Fibroblast of skin of left quadriceps (primary cell): ENCODE data around the gene MRPL28.
"Not testable (repeated sequence)": the region's sequence is repeated elsewhere in the genome, so short reads cannot be mapped to it uniquely, and the experiment has no call there.

ENCODE experiments used
- DNase-seq, 2 experiments: peaks; one replicate each; pipeline ENCODE4 v3.0.0-alpha.2; 2013; ENCODE audit warnings: low read depth in 2 of 2

The MRPL28 gene

GRCh38 chr16:373848-374615 lies 3.7 kb upstream of the MRPL28 start:
- DNase-seq, result no peak

GRCh38 chr16:373020-373598 lies 2.8 kb upstream of the MRPL28 start:
- no peak for DNase-seq

GRCh38 chr16:372302-372983 lies 2.1 kb upstream of the MRPL28 start:
- DNase-seq, result no peak

- no peak for DNase-seq
Measured at GRCh38 chr16:371515-372301, 1.4 kb upstream of the MRPL28 start.

- no peak for DNase-seq
Measured at GRCh38 chr16:370979-371514, 709 bp upstream of the MRPL28 start.

- no peak for DNase-seq
Measured at GRCh38 chr16:369866-370436, 387 bp downstream of the MRPL28 start.

- DNase-seq, result no peak
Measured at GRCh38 chr16:369275-369865, 968 bp downstream of the MRPL28 start.

GRCh38 chr16:368388-369158 lies 1.8 kb downstream of the MRPL28 start:
- DNase-seq, result no peak

- DNase-seq, result no peak
Measured at GRCh38 chr16:367333-367903, 2.9 kb downstream of the MRPL28 start.

GRCh38 chr16:366476-366875 lies 3.9 kb downstream of the MRPL28 start:
- no peak for DNase-seq

- DNase-seq, result no peak
Measured at GRCh38 chr16:364595-365491, 5.5 kb downstream of the MRPL28 start.

GRCh38 chr16:363766-364490 lies 6.4 kb downstream of the MRPL28 start:
- DNase-seq, result no peak

- DNase-seq, result no peak
Measured at GRCh38 chr16:363110-363765, 7.1 kb downstream of the MRPL28 start.

- not testable (repeated sequence) for DNase-seq
Measured at GRCh38 chr16:362702-362999, 7.7 kb downstream of the MRPL28 start.

GRCh38 chr16:361872-362701 lies 8.3 kb downstream of the MRPL28 start:
- peak in 1 of 2 experiments; percentile 24 for DNase-seq

- no peak for DNase-seq
Measured at GRCh38 chr16:361341-361871, 8.9 kb downstream of the MRPL28 start.
